Stimulated activated CD4-positive, alpha-beta T cell treated with anti-CD3 and anti-CD28 coated beads, Interleukin-4, amount 100 ng/mL, for 24 hours (primary cell): ENCODE measurements around the gene NOSTRIN.
"Not testable (repeated sequence)": the region's sequence is repeated elsewhere in the genome, so short reads cannot be mapped to it uniquely, and the experiment has no call there.

Source experiments
- DNase-seq: peaks from one replicate; pipeline ENCODE4 v3.0.0-alpha.2; 2020

NOSTRIN gene

GRCh38 chr2:168790226-168790902, 12.1 kb upstream of the NOSTRIN start:
- DNase-seq = no peak

- DNase-seq = not testable (repeated sequence)
These were observed 11.3 kb upstream of the NOSTRIN start for GRCh38 chr2:168791140-168791539.

- no peak for DNase-seq
These were observed 8.8 kb upstream of the NOSTRIN start for GRCh38 chr2:168793596-168793995.

GRCh38 chr2:168794968-168795367, 7.5 kb upstream of the NOSTRIN start:
- no peak for DNase-seq

GRCh38 chr2:168796090-168796577, 6.3 kb upstream of the NOSTRIN start:
- DNase-seq = no peak

- no peak for DNase-seq
These were observed 5.7 kb upstream of the NOSTRIN start for GRCh38 chr2:168796583-168797285.

GRCh38 chr2:168797286-168797655, 5.2 kb upstream of the NOSTRIN start:
- no peak for DNase-seq

GRCh38 chr2:168798076-168798887, 4.2 kb upstream of the NOSTRIN start:
- no peak for DNase-seq

- no peak for DNase-seq
These were observed 3.5 kb upstream of the NOSTRIN start for GRCh38 chr2:168798888-168799410.

GRCh38 chr2:168801471-168801870, 966 bp upstream of the NOSTRIN start:
- DNase-seq = no peak

- no peak for DNase-seq
These were observed 655 bp downstream of the NOSTRIN start for GRCh38 chr2:168802859-168803725.

- no peak for DNase-seq
These were observed 1.8 kb downstream of the NOSTRIN start for GRCh38 chr2:168804214-168804613.

- no peak for DNase-seq
These were observed 3.2 kb downstream of the NOSTRIN start for GRCh38 chr2:168805615-168806014.

GRCh38 chr2:168809537-168809936, 7.1 kb downstream of the NOSTRIN start:
- DNase-seq = no peak

GRCh38 chr2:168810235-168810634, 7.8 kb downstream of the NOSTRIN start:
- DNase-seq = no peak

- no peak for DNase-seq
These were observed 9.3 kb downstream of the NOSTRIN start for GRCh38 chr2:168811696-168812095.

- no peak for DNase-seq
These were observed 11.6 kb downstream of the NOSTRIN start for GRCh38 chr2:168814046-168814445.

GRCh38 chr2:168814939-168815907, 12.8 kb downstream of the NOSTRIN start:
- DNase-seq = no peak

- no peak for DNase-seq
These were observed 13.9 kb downstream of the NOSTRIN start for GRCh38 chr2:168816369-168816768.

GRCh38 chr2:168819050-168819715, 16.7 kb downstream of the NOSTRIN start:
- DNase-seq = no peak
